Keratinocyte (primary cell): ENCODE measurements around the gene OLR1. TPM values are rescaled to one million over a fixed set of nuclear protein-coding genes. Genes with fewer than 3 reads are reported as not detected.

ENCODE experiments used
- DNase-seq: peaks from one replicate; pipeline ENCODE4 v3.0.0-alpha.2; 2011; ENCODE audit warnings: low read depth, missing footprints, low spot score
- FAIRE-seq: peaks from 2 replicates; lab custom pipeline; 2011; peaks lifted over from hg19 to GRCh38; lab: Jason Lieb, UNC
- H2AFZ ChIP-seq: 2 replicates; pipeline ENCODE4 v1.6.0; 2012; ENCODE audit warnings: low read length, control low read depth, inconsistent platforms; ENCODE audit not compliant: control insufficient read depth
- H3K27ac ChIP-seq: 2 replicates; pipeline ENCODE4 v1.5.1; 2011; ENCODE audit warnings: low read length; ENCODE audit not compliant: control insufficient read depth, insufficient read depth
- H3K27me3 ChIP-seq: 3 replicates; pipeline ENCODE4 v1.6.0; 2011; ENCODE audit warnings: low read length; ENCODE audit not compliant: control insufficient read depth, insufficient read depth; ENCODE audit errors: extremely low read depth
- H3K36me3 ChIP-seq, 2 experiments: 2 replicates in 1 of 2; 3 replicates in 1 of 2; pipeline ENCODE4 v1.5.1; 2011; ENCODE audit warnings: low read length in 2 of 2, mild to moderate bottlenecking in 1 of 2; ENCODE audit not compliant: control insufficient read depth in 2 of 2, insufficient read depth in 2 of 2; ENCODE audit errors: extremely low read depth in 1 of 2
- H3K4me1 ChIP-seq: 3 replicates; pipeline ENCODE4 v1.5.1; 2011; ENCODE audit warnings: low read length; ENCODE audit not compliant: control insufficient read depth, insufficient read depth; ENCODE audit errors: extremely low read depth
- H3K4me2 ChIP-seq: 3 replicates; pipeline ENCODE4 v1.6.0; 2011; ENCODE audit warnings: low read depth, low read length; ENCODE audit not compliant: control insufficient read depth, insufficient read depth; ENCODE audit errors: extremely low read depth
- H3K4me3 ChIP-seq, 3 experiments: fragments of 200-600 bp in 1 of 3; sonication (generic) in 1 of 3; 2 replicates in 2 of 3; 3 replicates in 1 of 3; pipeline ENCODE4 v1.5.1; 2011 to 2016; ENCODE audit warnings: low read length in 3 of 3, mild to moderate bottlenecking in 3 of 3, control low read depth in 2 of 3, inconsistent platforms in 1 of 3, low read depth in 1 of 3, mixed read lengths in 1 of 3, mixed run types in 1 of 3, moderate library complexity in 1 of 3; ENCODE audit not compliant: control insufficient read depth in 2 of 3, insufficient read depth in 2 of 3; ENCODE audit errors: extremely low read depth in 1 of 3
- H3K79me2 ChIP-seq: 2 replicates; pipeline ENCODE4 v1.6.0; 2012; ENCODE audit warnings: low read length; ENCODE audit not compliant: control insufficient read depth, insufficient read depth
- H3K9ac ChIP-seq: 3 replicates; pipeline ENCODE4 v1.6.0; 2011; ENCODE audit warnings: low read length; ENCODE audit not compliant: control insufficient read depth, insufficient read depth; ENCODE audit errors: extremely low read depth
- H3K9me1 ChIP-seq: 3 replicates; pipeline ENCODE4 v1.6.0; 2011; ENCODE audit warnings: low read length; ENCODE audit not compliant: control insufficient read depth, insufficient read depth; ENCODE audit errors: extremely low read depth
- H3K9me3 ChIP-seq: 2 replicates; pipeline ENCODE4 v1.5.1; 2012; ENCODE audit warnings: low read depth, low read length; ENCODE audit not compliant: control insufficient read depth
- H4K20me1 ChIP-seq: 3 replicates; pipeline ENCODE4 v1.6.0; 2011; ENCODE audit warnings: low read length; ENCODE audit not compliant: control insufficient read depth, insufficient read depth; ENCODE audit errors: extremely low read depth
- EZH2 ChIP-seq: IDR thresholded peaks from one replicate; pipeline ENCODE4 v1.6.1; 2012; ENCODE audit warnings: inconsistent platforms, mild to moderate bottlenecking, low read length, moderate library complexity
- dilution Hi-C: fragments of 300-500 bp; cut with MboI; formaldehyde crosslinking; loops from one replicate; pipeline ENCODE4 v1.7.0; 2020; ENCODE audit warnings: low sequenced_read_pairs; ENCODE audit not compliant: extremely low pct_ligation_motif_present
- polyA plus RNA-seq, 5 experiments: library from polyadenylated mRNA; depleted of rRNA in 3 of 5; stranded (reverse) in 3 of 5; stranded (forward) in 1 of 5; unstranded in 1 of 5; fragments of >200 nt; gene quantifications; 1 replicate in 1 of 5; 2 replicates in 3 of 5; 3 replicates in 1 of 5; pipeline versions ENCODE4 v1.2.1 to v1.2.3, GENCODE V29; 2011 to 2012; ENCODE audit warnings: missing spikeins in 2 of 5, low read depth in 1 of 5, low replicate concordance in 1 of 5
- TF ChIP-seq, protein P1 (sequence below), 3 experiments: IDR thresholded peaks in 1 of 3; conservative IDR thresholded peaks in 1 of 3; optimal IDR thresholded peaks in 1 of 3; 2 replicates in 2 of 3; 3 replicates in 1 of 3; pipeline versions ENCODE3 to v1.5.1; 2011; ENCODE audit warnings: low read length in 3 of 3, mild to moderate bottlenecking in 3 of 3, moderate library complexity in 2 of 3, control low read depth in 1 of 3, inconsistent platforms in 1 of 3; ENCODE audit not compliant: insufficient read depth in 2 of 3; ENCODE audit errors: extremely low read depth in 1 of 3

Gene OLR1
- polyA plus RNA-seq, 1 donor (not counting 4 experiments of a cell fraction or from before 2014, with no cell fraction given): 0.17 TPM

DNA sequence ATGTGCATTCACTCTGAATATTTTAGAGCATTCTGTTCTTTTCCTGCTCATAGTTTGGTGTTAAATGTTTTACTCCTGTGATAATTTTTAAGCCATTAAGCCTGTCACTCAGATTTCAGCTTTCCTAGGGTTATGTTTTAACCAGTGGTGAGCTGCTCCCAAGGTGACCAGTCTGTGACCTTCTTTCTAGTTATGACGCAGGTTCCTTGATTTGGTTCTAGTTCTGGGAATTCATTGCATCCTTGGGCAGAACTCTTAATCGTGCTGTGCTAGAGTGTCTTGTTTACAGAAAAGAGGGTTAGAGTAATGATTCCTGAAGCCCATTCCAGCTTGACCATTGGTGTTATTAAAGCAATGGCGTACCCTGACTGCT lies 42.9 kb upstream of the OLR1 start:
- Histone ChIP-seq H3K4me1 (peaks cover 17% of the 10 kb centered on the region), H3K79me2 (no peaks in the 10 kb centered on the region), H4K20me1 (peaks cover 2% of the 10 kb centered on the region), H3K9me3 (no peaks in the 10 kb centered on the region), H3K27me3 (no peaks in the 10 kb centered on the region), H3K4me2 (peak overlapping the region; percentile 99), H3K4me3 (peak overlapping the region in 2 of 3 experiments; percentile 66 to 87), H3K9ac (no peak overlapping the region), H3K27ac (no peak overlapping the region), H2AFZ (no peak overlapping the region), H3K9me1 (no peaks in the 10 kb centered on the region), H3K36me3 (no peaks in the 10 kb centered on the region)
- DNase-seq (no peak), FAIRE-seq (no peak)
- TF ChIP-seq, protein P1, sequence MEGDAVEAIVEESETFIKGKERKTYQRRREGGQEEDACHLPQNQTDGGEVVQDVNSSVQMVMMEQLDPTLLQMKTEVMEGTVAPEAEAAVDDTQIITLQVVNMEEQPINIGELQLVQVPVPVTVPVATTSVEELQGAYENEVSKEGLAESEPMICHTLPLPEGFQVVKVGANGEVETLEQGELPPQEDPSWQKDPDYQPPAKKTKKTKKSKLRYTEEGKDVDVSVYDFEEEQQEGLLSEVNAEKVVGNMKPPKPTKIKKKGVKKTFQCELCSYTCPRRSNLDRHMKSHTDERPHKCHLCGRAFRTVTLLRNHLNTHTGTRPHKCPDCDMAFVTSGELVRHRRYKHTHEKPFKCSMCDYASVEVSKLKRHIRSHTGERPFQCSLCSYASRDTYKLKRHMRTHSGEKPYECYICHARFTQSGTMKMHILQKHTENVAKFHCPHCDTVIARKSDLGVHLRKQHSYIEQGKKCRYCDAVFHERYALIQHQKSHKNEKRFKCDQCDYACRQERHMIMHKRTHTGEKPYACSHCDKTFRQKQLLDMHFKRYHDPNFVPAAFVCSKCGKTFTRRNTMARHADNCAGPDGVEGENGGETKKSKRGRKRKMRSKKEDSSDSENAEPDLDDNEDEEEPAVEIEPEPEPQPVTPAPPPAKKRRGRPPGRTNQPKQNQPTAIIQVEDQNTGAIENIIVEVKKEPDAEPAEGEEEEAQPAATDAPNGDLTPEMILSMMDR (optimal IDR thresholded peaks at IDR 0.05 in 1 of 3, IDR thresholded peaks at IDR 0.05 in 1 of 3, conservative IDR thresholded peaks at IDR 0.05 in 1 of 3; ENCODE audit: extremely low read depth in 1 of 3, insufficient read depth in 2 of 3, low read length in 3 of 3): no peak
- TF ChIP-seq EZH2: no peak
- dilution Hi-C loops: no loop called here

GRCh38 chr12:10214136-10214894 lies 42.4 kb upstream of the OLR1 start:
- FAIRE-seq (peak; percentile 59), DNase-seq (no peak)
- TF ChIP-seq, protein P1 (optimal IDR thresholded peaks at IDR 0.05 in 1 of 3, IDR thresholded peaks at IDR 0.05 in 1 of 3, conservative IDR thresholded peaks at IDR 0.05 in 1 of 3; ENCODE audit: extremely low read depth in 1 of 3, insufficient read depth in 2 of 3, low read length in 3 of 3): no peak
- no peak for TF ChIP-seq EZH2
- dilution Hi-C loops: no loop called here
- Histone ChIP-seq H3K27me3 (no peaks in the 10 kb centered on the region), H3K4me3 (peak overlapping the region; percentile 66 to 88 (median 87)), H3K4me2 (peak overlapping the region; percentile 99), H3K36me3 (no peaks in the 10 kb centered on the region), H3K79me2 (no peaks in the 10 kb centered on the region), H3K9me3 (no peaks in the 10 kb centered on the region), H4K20me1 (peaks cover 2% of the 10 kb centered on the region), H3K27ac (peak overlapping the region; percentile 99), H3K4me1 (peaks cover 17% of the 10 kb centered on the region), H2AFZ (peak overlapping the region; percentile 92), H3K9ac (peak overlapping the region; percentile 93), H3K9me1 (no peaks in the 10 kb centered on the region)
